Neuronal stem cell (in vitro differentiated cells): ENCODE data around the gene DHX16.

Source experiments
- DNase-seq: peaks from one replicate; pipeline ENCODE4 v3.0.0-alpha.2; 2013; ENCODE audit warnings: low spot score
- H2AFZ ChIP-seq: one replicate; pipeline ENCODE4 v1.6.1; 2013; ENCODE audit warnings: mild to moderate bottlenecking, low read length, inconsistent platforms
- H2AK5ac ChIP-seq: 2 replicates; pipeline ENCODE4 v1.6.1; 2013; ENCODE audit warnings: low read depth, mild to moderate bottlenecking, inconsistent platforms, low read length, moderate library complexity, mixed read lengths
- H2BK120ac ChIP-seq: 2 replicates; pipeline ENCODE4 v1.6.1; 2013; ENCODE audit warnings: low read depth, mild to moderate bottlenecking, inconsistent platforms, low read length, moderate library complexity, mixed read lengths
- H2BK12ac ChIP-seq: one replicate; pipeline ENCODE4 v1.6.1; 2013; ENCODE audit warnings: low read length, inconsistent platforms
- H2BK15ac ChIP-seq: 2 replicates; pipeline ENCODE4 v1.6.1; 2013; ENCODE audit warnings: mild to moderate bottlenecking, low read length, inconsistent platforms, mixed read lengths
- H2BK5ac ChIP-seq: one replicate; pipeline ENCODE4 v1.6.1; 2013; ENCODE audit warnings: inconsistent platforms, mild to moderate bottlenecking, low read length, moderate library complexity
- H3K14ac ChIP-seq: one replicate; pipeline ENCODE4 v1.6.1; 2013; ENCODE audit warnings: low read length, inconsistent platforms
- H3K18ac ChIP-seq: 2 replicates; pipeline ENCODE4 v1.6.1; 2013; ENCODE audit warnings: low read length, inconsistent platforms
- H3K23ac ChIP-seq: 2 replicates; pipeline ENCODE4 v1.6.1; 2013; ENCODE audit warnings: low read depth, mild to moderate bottlenecking, mixed read lengths, low read length, inconsistent platforms; ENCODE audit not compliant: poor library complexity
- H3K27ac ChIP-seq: replicated peaks from 3 replicates; pipeline ENCODE4 v1.5.1; 2013; ENCODE audit warnings: low read length, inconsistent platforms
- H3K27me3 ChIP-seq, 3 experiments: 2 replicates each; pipeline ENCODE4 v1.6.1; 2013; ENCODE audit warnings: low read length in 3 of 3, mild to moderate bottlenecking in 2 of 3, inconsistent platforms in 1 of 3, low read depth in 1 of 3, mixed read lengths in 1 of 3, moderate library complexity in 1 of 3; ENCODE audit not compliant: control insufficient read depth in 3 of 3, insufficient read depth in 3 of 3
- H3K36me3 ChIP-seq, 2 donors: replicated peaks in 1 of 2; 2 replicates each; pipeline ENCODE4 v1.6.1; 2013; ENCODE audit warnings: low read length in 2 of 2; ENCODE audit not compliant: control insufficient read depth in 2 of 2, insufficient read depth in 2 of 2
- H3K4ac ChIP-seq: 2 replicates; pipeline ENCODE4 v1.6.1; 2013; ENCODE audit warnings: inconsistent platforms, mild to moderate bottlenecking, low read length, moderate library complexity
- H3K4me1 ChIP-seq, 2 donors: 1 replicate in 1 of 2; 2 replicates in 1 of 2; pipeline ENCODE4 v1.6.1; 2013; ENCODE audit warnings: low read length in 2 of 2, low read depth in 1 of 2; ENCODE audit not compliant: control insufficient read depth in 2 of 2, insufficient read depth in 1 of 2
- H3K4me2 ChIP-seq: one replicate; pipeline ENCODE4 v1.6.1; 2013; ENCODE audit warnings: mild to moderate bottlenecking, low read length, inconsistent platforms; ENCODE audit not compliant: insufficient read depth, poor library complexity, severe bottlenecking
- H3K4me3 ChIP-seq, 2 donors: 2 replicates each; pipeline ENCODE4 v1.5.1; 2013; ENCODE audit warnings: low read length in 2 of 2, mild to moderate bottlenecking in 2 of 2, inconsistent platforms in 1 of 2, moderate library complexity in 1 of 2
- H3K79me1 ChIP-seq: one replicate; pipeline ENCODE4 v1.6.1; 2013; ENCODE audit warnings: low read depth, mild to moderate bottlenecking, inconsistent platforms, low read length, moderate library complexity
- H3K9ac ChIP-seq: one replicate; pipeline ENCODE4 v1.6.1; 2013; ENCODE audit warnings: mild to moderate bottlenecking, low read depth, low read length, inconsistent platforms; ENCODE audit not compliant: poor library complexity
- H3K9me3 ChIP-seq, 2 donors: replicated peaks in 1 of 2; 2 replicates each; pipeline versions ENCODE3 to v1.6.1; 2013; ENCODE audit warnings: low read length in 2 of 2, mild to moderate bottlenecking in 2 of 2, inconsistent platforms in 1 of 2, low read depth in 1 of 2, mixed read lengths in 1 of 2, moderate library complexity in 1 of 2; ENCODE audit not compliant: control insufficient read depth in 2 of 2, insufficient read depth in 1 of 2
- H4K8ac ChIP-seq: one replicate; pipeline ENCODE4 v1.6.1; 2013; ENCODE audit warnings: low read depth, mild to moderate bottlenecking, inconsistent platforms, low read length, moderate library complexity
- H4K91ac ChIP-seq: one replicate; pipeline ENCODE4 v1.6.1; 2013; ENCODE audit warnings: low read length, low read depth, mild to moderate bottlenecking, inconsistent platforms; ENCODE audit not compliant: poor library complexity
- WGBS, 2 donors: extraction: QIAGEN DNeasy Blood & Tissue Kit; methylation state at CpG; one replicate each; pipeline ENCODE4 v1.1.7; 2013; ENCODE audit warnings: missing lambda C conversion rate in 2 of 2, mixed read lengths in 1 of 2; ENCODE audit not compliant: insufficient read length in 2 of 2, insufficient replicate concordance in 1 of 2; ENCODE audit errors: extremely low coverage in 2 of 2; 5-methylcytosine and 5-hydroxymethylcytosine counted together

DHX16 gene

DNA sequence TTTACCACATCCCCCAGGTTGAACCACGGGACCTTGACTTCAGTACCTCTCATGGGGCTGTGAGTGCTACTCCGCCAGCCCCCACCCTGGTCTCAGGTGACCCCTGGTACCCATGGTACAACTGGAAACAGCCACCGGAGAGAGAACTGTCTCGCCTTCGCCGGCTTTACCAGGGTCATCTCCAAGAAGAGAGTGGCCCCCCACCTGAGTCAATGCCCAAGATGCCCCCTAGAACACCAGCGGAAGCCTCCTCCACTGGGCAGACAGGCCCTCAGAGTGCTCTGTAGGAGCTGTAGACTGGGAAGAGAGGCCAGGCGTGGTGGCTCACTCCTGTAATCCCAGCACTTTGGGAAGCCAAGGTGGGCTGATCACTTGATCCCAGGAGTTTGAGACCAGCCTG lies 47.3 kb downstream of the DHX16 start:
- H3K36me3 ChIP-seq = peaks cover 27 to 88% of the 10 kb centered on the region in 2 donors
- H3K79me1 ChIP-seq = peaks cover 3% of the 10 kb centered on the region

GRCh38 chr6:30619561-30619960 lies 53.2 kb downstream of the DHX16 start:
- H3K4me2 ChIP-seq = no peak overlapping the region
- no peaks in the 10 kb centered on the region for H3K79me1 ChIP-seq
- no peak overlapping the region for H2BK15ac ChIP-seq
- DNase-seq = no peak
- no peak overlapping the region for H3K4me3 ChIP-seq
- no peak overlapping the region for H3K14ac ChIP-seq
- no peak overlapping the region for H4K8ac ChIP-seq
- no peak overlapping the region for H2AFZ ChIP-seq
- H3K23ac ChIP-seq = no peak overlapping the region
- H3K4me1 ChIP-seq = peaks cover 6 to 7% of the 10 kb centered on the region in 2 donors
- H2BK5ac ChIP-seq = no peak overlapping the region
- peaks cover 10 to 71% of the 10 kb centered on the region in 2 donors for H3K36me3 ChIP-seq
- no CpG with 5 or more reads among the region's 11 CpGs for WGBS, 2 donors
- H3K9me3 ChIP-seq = no peaks in the 10 kb centered on the region
- H3K4ac ChIP-seq = no peak overlapping the region
- H2BK120ac ChIP-seq = no peak overlapping the region
- H4K91ac ChIP-seq = no peak overlapping the region
- H3K27me3 ChIP-seq = no peaks in the 10 kb centered on the region
- no peak overlapping the region for H2BK12ac ChIP-seq
- no peak overlapping the region for H2AK5ac ChIP-seq
- H3K27ac ChIP-seq = no peak overlapping the region
- H3K9ac ChIP-seq = no peak overlapping the region
- no peak overlapping the region for H3K18ac ChIP-seq

More for the DNA sequence above, 47.3 kb downstream of the DHX16 start:
- Histone ChIP-seq H2AFZ (no peak overlapping the region), H3K4ac (no peak overlapping the region), H2BK15ac (no peak overlapping the region), H2BK5ac (no peak overlapping the region), H3K18ac (no peak overlapping the region), H3K4me2 (no peak overlapping the region), H3K4me1 (peaks cover 5 to 7% of the 10 kb centered on the region in 2 donors), H3K9ac (no peak overlapping the region), H4K8ac (no peak overlapping the region), H3K9me3 (no peaks in the 10 kb centered on the region), H3K4me3 (no peak overlapping the region), H3K14ac (no peak overlapping the region), H4K91ac (no peak overlapping the region), H2AK5ac (no peak overlapping the region), H2BK120ac (no peak overlapping the region), H3K27ac (no peak overlapping the region), H2BK12ac (no peak overlapping the region), H3K23ac (no peak overlapping the region), H3K27me3 (no peaks in the 10 kb centered on the region)
- no CpG with 5 or more reads among the region's 8 CpGs for WGBS, 2 donors
- no peak for DNase-seq

DNA sequence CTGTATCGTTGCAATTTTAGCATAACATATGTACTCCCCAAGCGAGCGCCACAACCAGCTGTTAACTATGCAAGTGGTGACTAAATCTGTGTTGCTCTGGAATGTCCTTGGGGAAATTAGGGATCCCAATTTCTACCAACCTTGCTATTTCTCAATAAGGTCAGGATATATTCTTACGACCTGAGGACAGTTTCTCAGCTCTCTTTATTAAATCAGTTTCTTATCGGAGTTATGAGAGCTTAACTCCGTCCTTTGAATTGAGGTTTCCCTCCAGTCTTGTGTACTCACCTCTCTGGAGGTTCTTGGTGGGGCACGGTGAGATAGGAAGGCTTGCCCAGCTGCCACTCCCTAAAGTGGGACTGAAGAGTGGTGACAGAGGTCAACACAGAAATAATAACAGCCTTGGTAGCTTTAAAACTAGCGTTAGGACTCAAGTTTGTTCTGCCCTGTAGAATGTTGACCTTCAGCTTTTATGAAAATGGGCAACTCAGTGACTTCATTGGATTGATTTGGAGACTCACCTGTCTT lies 54.5 kb downstream of the DHX16 start:
- Histone ChIP-seq H4K91ac (no peak overlapping the region), H2AFZ (peak overlapping the region; percentile 81), H3K27me3 (no peaks in the 10 kb centered on the region), H3K23ac (no peak overlapping the region), H3K18ac (no peak overlapping the region), H3K9me3 (no peaks in the 10 kb centered on the region), H2BK5ac (no peak overlapping the region), H3K4ac (no peak overlapping the region), H3K14ac (no peak overlapping the region), H2BK12ac (no peak overlapping the region), H2BK15ac (no peak overlapping the region), H3K27ac (no peak overlapping the region), H3K36me3 (peaks cover 10 to 71% of the 10 kb centered on the region in 2 donors), H2AK5ac (no peak overlapping the region), H3K4me3 (peak overlapping the region; percentile 73 to 87), H3K4me1 (peaks cover 10 to 11% of the 10 kb centered on the region in 2 donors), H4K8ac (no peak overlapping the region), H2BK120ac (no peak overlapping the region), H3K4me2 (peak overlapping the region; percentile 45), H3K9ac (no peak overlapping the region), H3K79me1 (peaks cover 2% of the 10 kb centered on the region)
- no CpG with 5 or more reads among the region's 8 CpGs for WGBS, 2 donors
- DNase-seq = no peak

- no peak within 1 kb of the TSS for H2BK12ac ChIP-seq
- H3K36me3 ChIP-seq = peaks cover 8 to 71% of the 10 kb centered on the region in 2 donors
- no peak within 1 kb of the TSS for H2AK5ac ChIP-seq
- H3K27me3 ChIP-seq = no peaks in the 10 kb centered on the region
- peak; percentile 98 for DNase-seq
- H3K18ac ChIP-seq = no peak within 1 kb of the TSS
- H2BK15ac ChIP-seq = no peak within 1 kb of the TSS
- peak within 1 kb of the TSS; percentile 89 for H3K9ac ChIP-seq
- no peak within 1 kb of the TSS for H4K91ac ChIP-seq
- no CpG with 5 or more reads among the region's 34 CpGs for WGBS, 2 donors
- H3K14ac ChIP-seq = no peak within 1 kb of the TSS
- H3K9me3 ChIP-seq = no peaks in the 10 kb centered on the region
- no peak within 1 kb of the TSS for H3K4ac ChIP-seq
- peaks cover 2% of the 10 kb centered on the region for H3K79me1 ChIP-seq
- peak within 1 kb of the TSS; percentile 81 for H2AFZ ChIP-seq
- peak within 1 kb of the TSS; percentile 69 for H3K27ac ChIP-seq
- H3K4me3 ChIP-seq = peak within 1 kb of the TSS; percentile 73 to 88
- H2BK5ac ChIP-seq = no peak within 1 kb of the TSS
- H3K4me2 ChIP-seq = peak within 1 kb of the TSS; percentile 66
- H2BK120ac ChIP-seq = no peak within 1 kb of the TSS
- H4K8ac ChIP-seq = no peak within 1 kb of the TSS
- H3K23ac ChIP-seq = no peak within 1 kb of the TSS
- H3K4me1 ChIP-seq = peaks cover 11% of the 10 kb centered on the region in 2 donors
Measured at GRCh38 chr6:30617565-30618269, 55.1 kb downstream of the DHX16 start, which contains the start of gene MRPS18B. TSS of gene MRPS18B (plus strand) at chr6:30617840. CDS start at chr6:30617866, 26 bp downstream.
